DMS114 treated with DMSO at 0.1 percent for 48 hours (cell line): ENCODE data around the gene SAXO2.
"Not testable (repeated sequence)": the region's sequence is repeated elsewhere in the genome, so short reads cannot be mapped to it uniquely, and the experiment has no call there.

Experiments used
- DNase-seq: peaks from one replicate; lab custom pipeline; 2025; ENCODE audit not compliant: unreplicated experiment; lab: John Stamatoyannopoulos, UW

The SAXO2 gene, protein sequence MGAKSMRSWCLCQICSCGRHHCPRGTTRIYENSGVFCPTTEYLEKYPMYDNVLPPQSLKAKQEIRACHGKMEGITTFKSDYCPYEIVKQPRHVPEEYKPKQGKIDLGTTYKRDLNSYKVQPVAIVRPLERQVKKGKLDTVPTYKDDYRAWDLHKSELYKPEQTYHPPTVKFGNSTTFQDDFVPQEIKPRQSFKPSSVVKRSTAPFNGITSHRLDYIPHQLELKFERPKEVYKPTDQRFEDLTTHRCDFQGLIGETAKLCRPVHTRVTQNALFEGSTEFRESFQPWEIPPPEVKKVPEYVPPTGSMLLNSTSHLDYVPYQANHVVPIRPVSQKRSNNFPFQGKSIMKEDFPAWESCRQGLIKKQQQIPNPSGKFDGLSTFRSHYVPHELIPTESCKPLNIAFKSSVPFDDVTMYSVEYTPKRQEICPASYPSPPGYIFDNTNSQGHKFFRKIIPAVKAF

DNA sequence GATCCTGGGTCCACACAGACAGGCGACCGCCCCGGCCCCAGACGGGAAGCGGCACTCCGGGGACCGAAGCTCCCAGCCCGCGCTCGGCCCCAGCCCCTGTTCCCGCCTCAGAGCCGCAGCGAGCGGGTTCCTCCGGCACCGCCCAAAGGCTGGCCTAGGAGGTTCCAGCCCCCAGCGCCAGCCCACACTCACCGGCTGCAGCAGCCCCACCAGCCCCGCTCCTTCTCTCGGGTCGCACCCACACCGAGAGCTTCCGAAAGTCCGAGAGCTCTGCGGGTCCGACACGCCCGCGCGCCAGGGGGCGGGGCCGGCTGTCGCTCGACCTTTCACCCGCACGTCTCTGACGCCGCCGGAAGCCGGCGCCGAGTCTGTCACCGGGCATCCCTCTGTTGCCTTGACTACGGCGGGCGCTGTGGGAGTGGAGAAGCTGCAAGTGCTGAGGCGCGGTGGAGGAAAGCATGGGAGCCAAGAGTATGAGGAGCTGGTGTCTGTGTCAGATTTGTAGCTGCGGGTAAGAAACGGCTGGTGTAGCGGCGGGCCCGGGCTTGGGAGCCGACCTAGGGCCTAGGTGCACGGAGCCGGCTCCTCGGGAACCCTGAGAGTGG, at the start of gene SAXO2, which contains the start of gene EFL1:
Gene SAXO2, plus strand, starts transcription at position 397 of the 605 bp plus-strand sequence. Its CDS starts 62 bp downstream, at position 459.
Gene EFL1, minus strand, starts transcription at position 313 of the 605 bp plus-strand sequence. CDS start 956 bp downstream, outside the sequence.
- DNase-seq = peak; percentile 92

DNA sequence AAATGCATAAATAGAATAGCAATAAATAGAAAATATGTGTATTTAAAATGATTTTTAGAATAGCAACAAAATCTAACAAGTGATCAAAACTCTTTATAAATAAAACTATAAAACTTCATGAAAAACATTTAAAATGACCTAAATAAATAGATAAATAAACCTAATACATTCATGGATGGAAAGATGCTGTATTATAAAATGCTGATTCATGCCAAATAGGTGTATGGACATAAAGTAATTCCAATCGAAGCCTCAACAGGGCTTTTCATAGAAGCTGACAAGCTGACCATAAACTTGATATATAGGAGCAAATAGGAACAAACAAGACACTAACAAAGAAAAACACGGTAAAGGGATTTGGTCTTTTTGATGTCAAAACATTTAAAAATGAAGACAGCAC, 46.5 kb upstream of the SAXO2 start:
- DNase-seq = not testable (repeated sequence)

DNA sequence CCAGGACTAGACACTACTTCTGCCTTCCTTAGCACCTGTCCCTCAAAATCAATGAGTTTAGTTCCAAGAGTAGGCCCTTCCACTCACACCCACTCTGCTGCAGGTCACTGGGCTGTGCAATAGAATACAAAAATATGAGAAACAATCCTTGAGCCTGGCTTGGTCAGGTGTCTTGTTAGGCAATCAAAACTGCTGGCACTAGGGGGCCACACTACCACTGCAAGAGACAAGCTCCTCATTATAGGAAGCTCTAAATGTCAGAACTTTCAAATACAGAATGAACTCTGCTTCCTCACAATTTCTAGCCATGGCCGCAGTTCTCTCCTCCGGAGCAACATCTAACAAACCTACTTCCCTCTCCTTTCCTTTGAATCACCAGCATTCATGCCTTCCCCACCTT, 41.1 kb upstream of the SAXO2 start:
- DNase-seq = peak; percentile 24

DNA sequence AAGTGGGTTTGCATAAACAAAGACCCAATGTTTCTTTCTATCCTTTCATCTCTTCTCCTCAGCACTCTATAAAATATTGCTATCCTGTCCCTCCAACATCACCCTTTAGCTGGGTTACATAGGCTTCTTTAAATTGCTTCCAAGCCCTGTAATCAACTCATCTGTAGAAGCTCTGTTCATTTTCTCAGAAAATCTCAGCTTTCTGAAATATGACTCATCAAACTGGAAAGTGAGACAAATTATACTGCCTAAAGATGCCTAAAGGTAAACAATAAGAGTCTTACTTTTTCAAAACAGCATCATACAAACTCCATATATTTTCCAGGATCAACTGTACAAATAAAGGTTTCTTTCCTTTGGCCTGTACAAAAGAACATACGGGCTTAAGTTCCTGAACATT, 33.9 kb upstream of the SAXO2 start:
- no peak for DNase-seq

DNA sequence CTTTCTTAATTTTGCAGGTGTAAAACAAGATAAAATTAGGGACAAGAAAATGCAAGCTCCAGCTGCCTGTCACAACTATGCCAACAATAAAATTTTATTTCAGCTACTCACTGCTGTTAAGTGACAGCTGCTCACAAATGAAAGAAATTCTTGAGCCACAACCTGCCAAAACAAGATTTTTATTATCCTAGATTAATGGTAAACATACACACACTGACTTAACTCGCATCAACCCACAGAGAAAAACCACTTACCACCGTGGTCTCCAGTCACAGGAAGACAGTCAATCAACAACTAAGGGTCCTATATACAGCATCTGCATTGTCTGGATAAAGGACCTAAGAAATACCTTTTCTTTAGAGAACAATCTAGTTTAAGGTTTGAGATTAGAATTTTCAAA, 31.4 kb upstream of the SAXO2 start:
- DNase-seq = no peak

DNA sequence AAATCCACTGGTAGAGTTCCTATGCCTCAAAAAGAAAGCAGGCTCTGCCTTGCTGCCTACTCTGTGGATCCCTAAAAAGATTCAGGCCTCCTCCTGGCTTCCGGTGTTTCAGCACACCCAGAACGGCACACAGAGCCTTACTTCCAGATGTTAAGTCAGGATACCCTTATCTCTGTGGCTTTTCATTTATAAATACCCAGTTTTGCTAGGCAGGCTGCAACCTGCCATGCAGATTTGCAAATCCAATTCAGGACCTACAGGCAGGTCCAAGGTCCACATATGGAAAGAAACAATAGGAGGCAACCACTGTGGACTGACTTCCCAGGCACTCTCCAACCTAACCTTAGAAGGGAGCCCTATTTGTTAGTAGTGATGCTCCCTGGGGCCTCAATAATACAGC, 30.8 kb upstream of the SAXO2 start:
- DNase-seq = no peak

DNA sequence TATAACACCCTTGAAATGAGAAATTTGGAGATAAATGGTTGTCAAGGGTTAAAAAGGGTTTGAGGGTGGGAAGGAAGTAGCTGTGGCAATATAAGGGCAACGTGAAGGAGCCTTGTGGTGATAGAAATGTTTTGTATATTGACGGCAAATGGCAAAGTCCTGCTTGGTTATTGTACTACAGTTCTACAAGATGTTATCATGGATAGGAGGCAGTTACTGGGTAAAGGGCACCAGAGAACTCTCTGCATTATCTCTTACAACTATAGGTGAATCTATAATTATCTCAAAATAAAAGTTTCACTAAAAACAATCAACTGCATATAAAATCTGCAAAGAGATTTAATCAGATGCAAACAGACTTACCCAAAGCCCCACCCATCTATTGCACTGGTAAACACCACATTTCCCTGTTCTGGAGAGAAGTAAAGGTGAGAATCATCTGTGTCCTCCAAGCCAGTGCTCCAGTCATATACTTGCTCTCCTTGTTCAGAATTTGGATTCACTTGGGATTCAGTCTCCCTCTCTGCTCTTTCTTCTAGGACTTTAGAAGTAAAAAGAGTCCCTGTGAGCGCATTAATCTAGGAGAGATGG, 24.6 kb upstream of the SAXO2 start:
- not testable (repeated sequence) for DNase-seq

DNA sequence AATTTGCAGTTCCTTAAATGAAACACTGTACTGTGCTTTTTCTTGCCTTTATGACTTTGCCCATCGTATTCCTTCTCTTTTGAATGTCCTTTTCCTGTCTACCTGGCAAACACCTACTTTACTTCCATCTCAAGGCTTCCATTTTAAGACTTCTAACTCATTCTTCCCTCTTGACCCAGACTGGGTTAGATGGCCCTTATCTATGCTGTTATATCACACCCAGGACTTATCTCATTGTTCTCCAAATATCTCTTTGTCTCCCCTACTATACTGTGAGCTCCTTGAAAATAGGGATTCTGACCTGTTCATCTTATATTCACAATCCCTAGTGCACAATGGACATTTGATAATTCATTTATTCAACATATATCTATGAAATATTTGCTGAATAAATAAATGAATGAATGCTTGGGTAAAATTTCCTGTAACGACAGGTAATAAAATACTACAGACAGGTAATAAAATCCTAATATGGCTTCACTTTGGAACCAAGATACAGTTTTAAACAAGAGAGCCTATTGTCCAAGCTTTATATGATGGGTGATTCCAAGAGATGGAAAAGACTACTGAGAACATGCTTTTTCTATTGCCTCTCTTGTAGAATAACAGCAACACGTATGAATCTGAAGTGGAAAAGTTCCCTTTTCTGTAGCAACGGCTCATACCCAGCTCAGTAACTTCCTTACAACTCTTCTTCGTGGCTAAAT, 22.8 kb upstream of the SAXO2 start:
- DNase-seq = no peak

DNA sequence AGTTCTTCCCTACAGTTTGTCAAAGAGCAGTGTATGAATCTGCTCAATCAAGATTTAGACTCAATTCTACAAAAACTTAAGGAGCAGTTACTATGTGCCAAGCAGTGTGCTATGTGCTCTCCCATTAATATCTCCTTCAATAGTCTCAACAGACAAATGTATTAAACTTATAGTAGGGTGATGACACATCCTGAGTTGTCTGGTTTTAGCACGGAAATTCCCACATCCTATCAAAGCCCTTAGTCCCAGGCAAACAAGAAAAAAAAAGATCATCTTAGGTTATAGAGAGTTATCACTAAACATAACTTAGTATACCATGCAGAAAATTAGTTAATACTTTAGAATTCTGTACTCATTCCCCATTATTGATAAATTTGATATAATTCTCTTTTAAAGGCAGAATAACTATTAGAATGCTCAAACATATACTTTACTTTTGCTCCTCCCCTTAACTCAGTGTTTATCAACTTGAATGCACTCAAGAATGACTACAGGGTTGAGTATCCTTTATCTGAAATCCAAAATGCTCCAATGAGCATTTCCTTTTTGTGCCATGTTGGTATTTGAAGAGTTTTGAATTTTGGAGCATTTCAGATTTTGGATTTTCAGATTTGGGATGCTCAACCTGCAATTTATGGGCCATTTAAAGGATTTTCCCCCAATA, 20.6 kb upstream of the SAXO2 start:
- DNase-seq = not testable (repeated sequence)

DNA sequence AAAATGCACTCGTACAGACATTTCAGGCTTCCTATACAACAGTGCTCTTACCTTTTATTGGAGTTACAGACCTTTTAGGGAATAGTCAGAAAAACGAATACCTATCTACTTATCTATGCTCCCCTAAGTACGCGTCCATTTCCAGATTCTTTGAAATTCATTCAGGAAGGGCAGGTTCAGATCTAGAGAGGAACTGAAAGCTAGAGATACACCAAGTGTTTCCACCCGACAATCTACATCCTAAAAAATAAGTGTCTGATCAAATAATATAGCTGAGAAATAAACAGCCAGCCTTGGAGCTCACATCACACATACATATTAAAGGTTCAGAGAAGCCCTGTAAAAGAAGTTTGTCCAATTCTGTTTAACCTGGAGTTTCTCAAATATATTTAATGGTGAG, 19.0 kb upstream of the SAXO2 start:
- not testable (repeated sequence) for DNase-seq

DNA sequence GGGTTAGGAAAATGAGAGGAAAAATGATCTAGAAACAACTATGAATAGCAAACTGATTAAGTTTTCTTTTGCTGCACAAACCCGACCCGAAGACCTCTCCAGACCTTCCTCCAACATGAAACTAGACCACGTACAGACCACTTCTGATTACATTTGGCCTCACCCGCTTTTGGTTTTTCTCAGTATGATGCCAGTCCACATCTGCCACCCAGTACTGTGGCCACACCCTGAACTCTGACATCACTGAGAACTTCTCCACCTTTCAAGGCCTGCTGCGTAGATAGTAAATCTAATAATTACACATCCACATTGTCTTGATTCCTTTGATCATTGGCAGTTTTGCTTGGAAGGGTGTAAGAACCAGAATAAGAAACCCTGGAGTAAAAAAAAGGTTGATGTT, 16.7 kb upstream of the SAXO2 start:
- DNase-seq = not testable (repeated sequence)

DNA sequence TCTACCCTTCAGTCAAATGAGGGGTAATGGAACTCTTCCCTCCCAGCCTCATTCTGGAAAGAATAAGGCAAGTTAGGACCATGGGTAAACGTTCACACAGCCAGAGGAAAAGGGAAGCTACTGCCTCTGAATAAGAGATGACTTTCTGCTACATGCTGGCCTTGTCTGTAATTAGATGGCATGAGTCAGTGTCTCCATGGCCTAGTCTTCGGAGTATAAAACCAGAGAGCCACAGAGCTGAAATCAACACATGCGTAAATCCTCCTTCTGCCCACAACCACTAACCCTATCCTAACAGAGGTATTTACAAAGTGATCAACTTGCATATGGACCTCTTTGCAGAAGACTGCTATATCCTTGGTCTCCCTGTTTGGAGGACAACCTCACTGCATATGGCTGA, 14.4 kb upstream of the SAXO2 start:
- DNase-seq = not testable (repeated sequence)

DNA sequence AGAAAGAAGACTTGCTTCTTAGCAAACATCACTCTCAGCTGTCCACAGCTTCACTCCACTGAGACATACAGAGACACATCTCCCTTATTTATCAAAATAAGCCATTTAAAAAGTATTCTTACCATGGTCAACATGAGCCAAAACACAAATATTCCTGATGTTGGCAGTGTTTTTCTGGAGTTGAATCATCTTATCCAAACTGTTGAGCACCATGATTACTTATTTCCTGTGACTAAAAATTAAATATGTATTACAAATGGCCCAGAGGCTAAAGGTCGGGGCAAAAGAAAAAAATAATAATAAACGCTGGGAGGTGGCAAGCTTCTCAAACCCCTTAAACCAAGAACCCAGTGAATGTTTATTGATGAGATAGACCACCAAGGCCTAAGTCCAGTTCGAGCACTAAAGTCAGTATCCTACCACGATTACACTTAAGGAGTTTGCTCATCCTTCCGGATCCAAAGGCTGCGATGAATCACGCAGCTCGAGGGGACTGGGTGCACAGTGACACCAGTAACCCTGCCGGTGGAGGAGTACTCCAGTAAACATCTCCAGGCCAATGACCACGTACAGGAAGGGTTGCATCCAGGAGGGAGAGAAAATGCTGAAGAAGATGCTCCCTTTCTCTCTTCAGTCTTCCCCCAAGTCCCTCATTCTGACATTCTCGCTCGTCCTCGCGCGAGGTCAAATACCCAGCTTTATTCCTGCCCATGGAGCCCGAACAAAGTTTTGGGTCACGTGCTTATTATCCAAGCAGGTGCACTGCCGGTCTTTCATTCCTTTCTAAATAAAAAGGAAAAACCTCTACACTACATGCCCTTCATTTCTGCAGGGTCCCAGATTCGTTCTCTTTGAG, 824 bp upstream of the SAXO2 start:
- DNase-seq = peak; percentile 9

DNA sequence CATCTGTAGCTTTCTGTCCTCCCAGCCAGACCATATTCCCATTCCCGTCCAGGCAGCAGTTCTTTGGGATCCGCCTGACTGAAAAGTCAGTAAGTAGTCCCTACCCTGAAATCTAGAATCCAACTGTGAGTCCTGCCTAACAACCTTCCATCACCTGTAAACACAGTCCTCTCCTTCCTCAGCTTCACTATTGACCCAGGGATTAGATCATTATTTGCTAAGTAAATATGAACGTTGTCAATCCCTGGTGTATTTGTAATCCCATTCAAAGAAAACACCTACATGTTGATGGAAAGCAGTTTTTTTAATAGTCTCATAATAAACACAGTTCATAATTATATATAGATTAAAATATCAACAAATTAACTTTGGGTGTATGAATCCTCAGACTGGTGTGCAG, 732 bp downstream of the SAXO2 start:
- peak; percentile 5 for DNase-seq

DNA sequence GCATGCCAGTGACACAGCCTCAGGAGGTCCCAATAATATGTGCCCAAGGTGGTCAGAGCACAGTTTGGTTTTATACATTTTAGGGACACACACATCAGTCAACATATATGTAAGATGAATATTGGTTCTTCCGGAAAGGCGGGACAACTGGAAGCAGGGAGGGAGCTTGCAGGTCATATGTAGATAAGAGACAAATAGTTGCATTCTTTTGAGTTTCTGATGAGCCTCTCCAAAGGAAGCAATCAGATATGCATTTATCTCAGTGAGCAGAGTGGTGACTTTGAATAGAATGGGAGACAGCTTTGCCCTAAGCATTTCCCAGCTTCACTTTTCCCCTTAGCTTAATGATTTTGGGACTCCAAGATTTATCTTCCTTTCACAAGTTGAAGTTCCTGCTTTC, 4.5 kb downstream of the SAXO2 start:
- not testable (repeated sequence) for DNase-seq

DNA sequence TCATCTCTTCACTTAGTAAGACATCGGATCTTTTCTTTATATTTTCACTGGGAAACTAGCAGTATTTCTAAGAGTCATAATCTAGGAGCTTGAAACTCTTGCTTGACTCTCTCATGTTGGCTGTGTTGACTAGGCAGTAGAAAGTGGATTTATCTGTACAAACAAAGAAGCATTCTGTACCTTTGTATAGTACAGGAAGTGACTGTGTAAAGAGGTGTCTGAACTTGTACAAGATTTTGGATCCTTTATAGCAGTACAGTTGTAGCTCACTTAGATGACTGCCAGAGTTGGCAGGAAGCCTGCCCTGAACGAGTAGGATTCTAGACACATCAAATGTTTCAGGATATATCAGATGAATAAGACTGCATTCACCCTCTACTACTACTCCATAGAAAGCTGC, 5.8 kb downstream of the SAXO2 start:
- DNase-seq = not testable (repeated sequence)

DNA sequence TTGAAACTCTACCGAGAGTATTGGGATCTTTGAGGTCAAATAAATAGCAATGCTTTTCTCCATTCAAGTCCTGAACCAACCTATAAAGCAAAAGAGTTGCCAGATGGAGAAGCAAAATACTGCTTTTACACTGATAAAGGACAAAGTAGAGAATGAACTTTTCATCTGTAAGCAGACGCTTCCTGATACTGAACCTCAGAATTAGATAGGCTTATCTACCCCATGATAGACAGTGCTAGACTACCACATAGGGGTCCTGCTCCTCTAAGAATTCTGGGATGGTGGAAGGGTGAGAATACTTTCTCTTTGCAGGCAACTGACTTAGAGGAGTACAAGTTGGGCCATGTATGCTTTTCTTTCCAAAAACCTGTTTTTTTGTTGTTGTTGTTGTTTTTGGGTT, 9.5 kb downstream of the SAXO2 start:
- no peak for DNase-seq

DNA sequence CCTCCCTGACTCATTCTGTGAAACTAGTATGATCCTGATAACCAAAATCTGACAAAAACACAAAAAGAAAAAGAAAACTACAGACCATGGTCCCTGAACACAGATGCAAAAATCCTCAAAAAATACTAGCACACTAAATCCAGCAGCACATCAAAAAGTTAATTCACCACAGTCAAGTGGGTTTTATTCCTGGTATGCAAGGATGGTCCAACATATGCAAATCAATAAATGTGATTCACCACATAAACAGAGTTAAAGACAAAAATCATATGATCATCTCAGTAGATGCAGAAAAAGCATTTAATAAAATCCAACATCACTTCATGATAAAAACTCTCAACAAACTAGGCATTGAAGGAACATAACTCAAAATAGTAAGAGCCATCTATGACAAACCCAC, 12.8 kb downstream of the SAXO2 start:
- no peak for DNase-seq

DNA sequence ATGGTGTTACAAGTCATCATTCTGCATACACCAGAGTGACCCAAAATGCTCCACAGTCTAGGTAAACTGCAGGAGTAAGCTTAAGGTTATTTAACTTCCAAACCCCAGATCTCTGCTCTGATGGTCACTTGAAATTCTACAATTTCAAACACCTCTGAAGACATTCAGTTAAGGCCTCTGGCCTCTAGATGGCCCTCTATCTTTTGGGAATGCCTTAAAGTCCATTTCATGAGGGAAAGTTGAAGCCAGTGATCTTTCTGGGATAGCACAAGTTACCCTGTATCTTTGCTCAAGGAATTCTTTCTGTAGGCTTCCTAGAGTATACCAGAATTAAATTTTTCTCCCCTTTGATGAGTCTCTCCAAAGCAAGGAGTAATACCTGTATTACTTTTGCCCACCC, 18.7 kb downstream of the SAXO2 start:
- not testable (repeated sequence) for DNase-seq

DNA sequence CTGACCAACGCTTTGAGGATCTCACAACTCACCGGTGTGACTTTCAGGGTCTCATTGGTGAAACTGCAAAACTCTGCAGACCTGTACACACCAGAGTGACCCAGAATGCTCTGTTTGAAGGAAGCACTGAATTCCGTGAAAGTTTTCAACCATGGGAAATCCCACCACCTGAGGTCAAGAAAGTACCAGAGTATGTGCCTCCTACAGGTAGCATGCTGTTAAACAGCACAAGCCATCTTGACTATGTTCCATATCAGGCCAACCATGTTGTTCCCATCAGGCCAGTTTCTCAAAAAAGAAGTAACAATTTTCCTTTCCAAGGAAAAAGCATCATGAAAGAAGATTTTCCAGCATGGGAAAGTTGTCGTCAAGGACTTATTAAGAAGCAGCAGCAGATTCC, 19.8 kb downstream of the SAXO2 start:
- not testable (repeated sequence) for DNase-seq
